ENCODE data around the gene PHF12.

PHF12 gene

DNA sequence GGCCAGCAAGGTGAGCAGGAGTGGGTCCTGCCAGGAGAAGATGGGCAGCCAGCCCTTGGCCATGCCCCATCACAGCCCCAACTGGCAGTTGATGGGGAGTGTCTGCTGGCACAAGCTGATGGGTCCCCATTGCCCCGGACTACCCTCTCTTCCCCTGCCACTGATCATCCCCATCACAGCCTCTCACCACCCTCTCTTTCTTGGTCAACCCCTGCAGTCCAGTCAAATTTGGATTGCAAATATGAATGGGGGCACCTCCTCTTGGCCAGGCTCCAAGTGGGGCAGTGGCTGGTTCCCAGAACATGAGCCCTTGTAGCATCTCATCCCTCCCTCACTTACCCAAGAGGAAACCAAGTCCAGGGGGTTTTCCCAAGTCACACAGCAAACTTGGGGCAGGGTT lies 37.2 kb upstream of the PHF12 start:
- Histone ChIP-seq H3K9ac (ENCODE audit: low read length in 2 of 2) (no peak overlapping the region), H3K4me1 (ENCODE audit: control insufficient read depth, insufficient read depth, low read length) (peaks cover 5% of the 10 kb centered on the region), H3K27ac (ENCODE audit: low read length) (no peak overlapping the region), H3K4me3 (ENCODE audit: low read length in 2 of 2) (no peak overlapping the region), H3K36me3 (ENCODE audit: control insufficient read depth in 2 of 2, insufficient read depth in 2 of 2, low read length in 2 of 2) (no peaks in the 10 kb centered on the region), H3K9me3 (ENCODE audit: control insufficient read depth in 2 of 2, low read length in 2 of 2) (no peaks in the 10 kb centered on the region), H3K27me3 (ENCODE audit: control insufficient read depth in 1 of 2, insufficient read depth in 2 of 2, low read length in 2 of 2) (peaks cover 5 to 11% of the 10 kb centered on the region in 2 donors)

- H3K27me3 ChIP-seq (ENCODE audit: control insufficient read depth in 1 of 2, insufficient read depth in 2 of 2, low read length in 2 of 2), result peaks cover 5 to 11% of the 10 kb centered on the region in 2 donors
- H3K4me1 ChIP-seq (ENCODE audit: control insufficient read depth, insufficient read depth, low read length), result peaks cover 5% of the 10 kb centered on the region
- no peak overlapping the region for H3K4me3 ChIP-seq (ENCODE audit: low read length in 2 of 2)
- H3K9ac ChIP-seq (ENCODE audit: low read length in 2 of 2), result no peak overlapping the region
- H3K36me3 ChIP-seq (ENCODE audit: control insufficient read depth in 2 of 2, insufficient read depth in 2 of 2, low read length in 2 of 2), result no peaks in the 10 kb centered on the region
- H3K9me3 ChIP-seq (ENCODE audit: control insufficient read depth in 2 of 2, low read length in 2 of 2), result no peaks in the 10 kb centered on the region
- no peak overlapping the region for H3K27ac ChIP-seq (ENCODE audit: low read length)
Measured at GRCh38 chr17:28986714-28987655, 35.7 kb upstream of the PHF12 start.

- peaks cover 5% of the 10 kb centered on the region for H3K4me1 ChIP-seq (ENCODE audit: control insufficient read depth, insufficient read depth, low read length)
- H3K9ac ChIP-seq (ENCODE audit: low read length in 2 of 2), result no peak overlapping the region
- H3K27me3 ChIP-seq (ENCODE audit: control insufficient read depth in 1 of 2, insufficient read depth in 2 of 2, low read length in 2 of 2), result peaks cover 5 to 11% of the 10 kb centered on the region in 2 donors
- no peak overlapping the region for H3K4me3 ChIP-seq (ENCODE audit: low read length in 2 of 2)
- no peak overlapping the region for H3K27ac ChIP-seq (ENCODE audit: low read length)
- no peaks in the 10 kb centered on the region for H3K9me3 ChIP-seq (ENCODE audit: control insufficient read depth in 2 of 2, low read length in 2 of 2)
- no peaks in the 10 kb centered on the region for H3K36me3 ChIP-seq (ENCODE audit: control insufficient read depth in 2 of 2, insufficient read depth in 2 of 2, low read length in 2 of 2)
Measured at GRCh38 chr17:28985950-28986713, 34.8 kb upstream of the PHF12 start.

DNA sequence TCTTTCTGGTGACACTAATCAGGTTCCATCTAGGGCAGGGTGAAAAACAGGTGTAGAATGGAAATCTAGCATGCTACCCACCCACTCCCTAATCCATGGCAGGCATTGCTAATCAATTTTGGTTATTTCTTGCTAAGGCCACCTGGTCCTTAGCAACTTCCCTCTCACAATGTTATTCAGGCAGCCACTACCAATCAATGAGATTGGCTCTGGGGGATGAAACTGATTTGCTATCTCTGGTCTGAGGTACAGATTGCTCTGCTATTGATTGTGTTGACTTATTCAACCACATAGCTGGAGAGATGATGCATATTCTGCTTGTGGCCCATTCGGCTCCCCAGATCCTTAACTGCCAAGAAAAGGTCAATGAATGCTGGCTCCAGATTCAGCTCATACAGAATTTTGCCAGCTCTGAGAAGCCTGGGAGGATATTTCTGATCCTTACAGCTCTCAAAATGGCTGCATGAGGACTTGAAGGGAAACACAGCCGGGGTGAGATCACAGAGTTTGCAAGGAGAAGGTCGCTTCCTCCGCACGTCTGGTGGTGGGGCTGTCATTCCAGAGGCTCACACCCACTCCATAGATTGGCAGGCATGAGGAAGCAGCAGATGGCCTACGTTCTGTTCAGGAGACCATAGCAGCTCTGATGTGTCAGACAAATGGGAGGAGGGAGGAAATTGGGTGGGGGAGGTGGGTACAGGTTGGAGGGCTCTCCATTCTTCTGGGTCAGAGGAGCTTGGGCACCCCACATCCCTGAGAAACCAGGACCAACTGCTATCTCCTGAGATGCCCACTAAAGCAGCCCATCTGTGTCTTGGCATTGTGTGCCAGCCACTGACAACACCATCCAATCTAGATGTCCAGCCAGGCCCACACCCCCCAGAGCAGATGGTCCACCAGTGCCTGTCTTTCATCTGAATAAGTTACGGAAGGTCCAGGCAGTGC lies 32.2 kb upstream of the PHF12 start:
- Histone ChIP-seq H3K27ac (ENCODE audit: low read length) (no peak overlapping the region), H3K36me3 (ENCODE audit: control insufficient read depth in 2 of 2, insufficient read depth in 2 of 2, low read length in 2 of 2) (no peaks in the 10 kb centered on the region)

DNA sequence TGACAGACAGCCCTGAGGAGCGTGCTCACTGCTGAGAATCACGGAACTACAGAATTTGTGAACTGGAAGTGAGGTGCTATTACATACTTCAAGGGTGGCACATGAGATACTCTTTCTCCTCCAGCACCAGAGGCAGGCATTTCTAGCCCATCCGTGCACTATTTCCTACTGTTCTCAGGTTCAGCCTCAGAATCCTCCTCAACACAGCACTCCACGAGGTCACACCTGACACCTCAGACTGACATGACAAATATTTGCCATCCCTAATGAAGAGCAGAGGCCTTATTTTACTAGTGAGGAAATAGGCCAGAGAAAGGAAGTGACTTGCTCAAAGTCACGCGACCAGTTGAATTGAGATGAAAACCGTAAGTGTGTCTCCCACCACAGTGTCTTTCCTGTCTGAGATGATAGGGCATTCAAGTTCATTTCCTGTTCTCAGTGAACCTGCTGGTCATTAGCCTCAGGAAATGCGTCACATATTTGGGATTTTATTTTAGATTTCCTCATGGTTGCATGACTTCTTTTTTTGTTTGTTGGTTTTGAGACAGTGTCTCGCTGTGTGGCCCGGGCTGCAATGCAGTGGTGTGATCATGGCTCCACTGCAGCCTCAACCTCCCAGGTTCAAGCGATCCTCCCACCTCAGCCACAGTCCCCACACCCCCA lies 30.9 kb upstream of the PHF12 start:
- H3K27me3 ChIP-seq (ENCODE audit: control insufficient read depth in 1 of 2, insufficient read depth in 2 of 2, low read length in 2 of 2), result peaks cover 5 to 6% of the 10 kb centered on the region in 2 donors
- H3K4me3 ChIP-seq (ENCODE audit: low read length in 2 of 2), result no peak overlapping the region
- H3K4me1 ChIP-seq (ENCODE audit: control insufficient read depth, insufficient read depth, low read length), result peaks cover 5% of the 10 kb centered on the region
- no peak overlapping the region for H3K9ac ChIP-seq (ENCODE audit: low read length in 2 of 2)
- no peaks in the 10 kb centered on the region for H3K9me3 ChIP-seq (ENCODE audit: control insufficient read depth in 2 of 2, low read length in 2 of 2)
- no peak overlapping the region for H3K27ac ChIP-seq (ENCODE audit: low read length)
- no peaks in the 10 kb centered on the region for H3K36me3 ChIP-seq (ENCODE audit: control insufficient read depth in 2 of 2, insufficient read depth in 2 of 2, low read length in 2 of 2)

More for the DNA sequence above, 32.2 kb upstream of the PHF12 start:
- H3K9ac ChIP-seq (ENCODE audit: low read length in 2 of 2), result no peak overlapping the region
- no peaks in the 10 kb centered on the region for H3K9me3 ChIP-seq (ENCODE audit: control insufficient read depth in 2 of 2, low read length in 2 of 2)
- H3K4me1 ChIP-seq (ENCODE audit: control insufficient read depth, insufficient read depth, low read length), result peaks cover 5% of the 10 kb centered on the region
- H3K27me3 ChIP-seq (ENCODE audit: control insufficient read depth in 1 of 2, insufficient read depth in 2 of 2, low read length in 2 of 2), result peaks cover 5 to 11% of the 10 kb centered on the region in 2 donors
- no peak overlapping the region for H3K4me3 ChIP-seq (ENCODE audit: low read length in 2 of 2)

DNA sequence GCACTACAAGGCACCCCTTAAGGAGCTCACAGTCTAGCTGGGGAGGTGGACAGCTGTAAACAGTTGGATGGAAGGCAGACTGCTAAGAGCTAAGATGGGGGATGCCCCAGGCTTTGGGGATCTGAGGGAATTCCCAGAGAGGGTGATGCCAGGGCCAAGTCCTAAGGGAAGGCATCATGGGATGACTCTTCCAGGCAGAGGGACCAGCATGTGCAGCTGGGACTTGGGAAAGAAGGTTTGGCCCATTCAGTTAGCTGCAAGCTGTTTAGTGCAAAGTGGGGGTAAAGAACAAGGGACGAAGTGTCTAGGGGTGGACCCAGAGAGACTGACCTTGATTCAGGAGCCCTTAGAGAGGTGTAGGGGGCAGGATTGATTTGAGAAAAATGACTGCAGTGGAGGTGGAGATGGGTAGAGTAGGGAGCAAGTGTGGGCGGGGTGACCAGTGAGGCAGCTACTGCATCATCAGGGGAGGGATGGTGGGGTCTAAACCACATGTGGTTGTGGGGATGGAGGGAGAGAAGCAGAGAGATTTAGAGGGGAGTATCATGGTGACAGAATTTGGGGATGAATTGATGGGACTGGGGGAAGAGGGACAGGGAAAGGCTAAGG lies 27.1 kb upstream of the PHF12 start:
- Histone ChIP-seq H3K27me3 (ENCODE audit: control insufficient read depth in 1 of 2, insufficient read depth in 2 of 2, low read length in 2 of 2) (no peaks in the 10 kb centered on the region), H3K9ac (ENCODE audit: low read length in 2 of 2) (no peak overlapping the region), H3K4me3 (ENCODE audit: low read length in 2 of 2) (no peak overlapping the region), H3K4me1 (ENCODE audit: control insufficient read depth, insufficient read depth, low read length) (peaks cover 1% of the 10 kb centered on the region), H3K27ac (ENCODE audit: low read length) (no peak overlapping the region), H3K9me3 (ENCODE audit: control insufficient read depth in 2 of 2, low read length in 2 of 2) (no peaks in the 10 kb centered on the region), H3K36me3 (ENCODE audit: control insufficient read depth in 2 of 2, insufficient read depth in 2 of 2, low read length in 2 of 2) (no peaks in the 10 kb centered on the region)

GRCh38 chr17:28977659-28978355 lies 26.5 kb upstream of the PHF12 start:
- no peak overlapping the region for H3K4me3 ChIP-seq (ENCODE audit: low read length in 2 of 2)
- H3K9me3 ChIP-seq (ENCODE audit: control insufficient read depth in 2 of 2, low read length in 2 of 2), result no peaks in the 10 kb centered on the region
- no peak overlapping the region for H3K27ac ChIP-seq (ENCODE audit: low read length)
- no peak overlapping the region for H3K9ac ChIP-seq (ENCODE audit: low read length in 2 of 2)
- H3K36me3 ChIP-seq (ENCODE audit: control insufficient read depth in 2 of 2, insufficient read depth in 2 of 2, low read length in 2 of 2), result no peaks in the 10 kb centered on the region
- H3K4me1 ChIP-seq (ENCODE audit: control insufficient read depth, insufficient read depth, low read length), result peaks cover 6% of the 10 kb centered on the region
- H3K27me3 ChIP-seq (ENCODE audit: control insufficient read depth in 1 of 2, insufficient read depth in 2 of 2, low read length in 2 of 2), result no peaks in the 10 kb centered on the region

DNA sequence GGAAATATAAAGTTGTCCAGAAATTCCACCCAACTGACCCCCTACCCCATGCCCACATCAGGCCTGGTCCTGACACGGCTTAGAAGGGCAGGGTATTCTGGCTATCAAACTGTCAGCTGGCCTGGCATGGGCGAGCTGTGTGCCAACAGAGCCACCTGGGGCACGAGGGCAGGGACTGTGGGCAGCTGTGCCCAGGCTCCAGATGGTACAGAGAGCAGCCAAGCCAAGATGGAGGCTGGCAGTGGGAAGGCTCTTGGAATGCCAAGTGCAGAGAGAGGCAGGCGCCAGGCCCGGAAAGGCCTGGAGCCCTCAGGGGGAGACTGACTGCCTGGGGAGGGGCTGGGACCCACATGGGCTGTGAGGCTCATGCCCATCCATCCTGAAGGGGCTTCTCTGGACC lies 24.3 kb upstream of the PHF12 start:
- no peaks in the 10 kb centered on the region for H3K36me3 ChIP-seq (ENCODE audit: control insufficient read depth in 2 of 2, insufficient read depth in 2 of 2, low read length in 2 of 2)
- H3K9me3 ChIP-seq (ENCODE audit: control insufficient read depth in 2 of 2, low read length in 2 of 2), result no peaks in the 10 kb centered on the region
- no peak overlapping the region for H3K9ac ChIP-seq (ENCODE audit: low read length in 2 of 2)
- H3K4me1 ChIP-seq (ENCODE audit: control insufficient read depth, insufficient read depth, low read length), result peaks cover 8% of the 10 kb centered on the region
- no peak overlapping the region for H3K4me3 ChIP-seq (ENCODE audit: low read length in 2 of 2)
- no peak overlapping the region for H3K27ac ChIP-seq (ENCODE audit: low read length)
- no peaks in the 10 kb centered on the region for H3K27me3 ChIP-seq (ENCODE audit: control insufficient read depth in 1 of 2, insufficient read depth in 2 of 2, low read length in 2 of 2)

DNA sequence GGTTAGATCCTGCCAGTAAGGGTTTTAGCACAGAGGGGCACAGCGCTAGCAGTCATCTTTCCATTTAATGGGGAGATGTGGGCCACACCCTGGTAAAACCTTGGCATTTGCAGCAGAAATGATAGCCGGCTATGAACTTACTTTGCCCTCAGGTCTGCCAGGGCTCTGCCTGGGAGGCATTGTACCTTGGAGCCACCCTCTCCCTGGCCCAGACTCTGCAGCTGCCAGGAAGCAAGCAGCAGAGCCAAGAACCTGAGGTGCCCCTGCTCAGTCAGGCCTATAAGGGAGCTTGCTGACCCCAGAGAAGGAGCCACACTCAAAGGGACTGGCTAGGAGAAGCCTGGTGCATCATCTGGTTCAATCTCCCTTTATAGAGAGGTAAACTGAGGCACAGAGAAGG lies 23.7 kb upstream of the PHF12 start:
- H3K9ac ChIP-seq (ENCODE audit: low read length in 2 of 2), result no peak overlapping the region
- no peak overlapping the region for H3K27ac ChIP-seq (ENCODE audit: low read length)
- no peaks in the 10 kb centered on the region for H3K27me3 ChIP-seq (ENCODE audit: control insufficient read depth in 1 of 2, insufficient read depth in 2 of 2, low read length in 2 of 2)
- H3K36me3 ChIP-seq (ENCODE audit: control insufficient read depth in 2 of 2, insufficient read depth in 2 of 2, low read length in 2 of 2), result no peaks in the 10 kb centered on the region
- H3K4me3 ChIP-seq (ENCODE audit: low read length in 2 of 2), result no peak overlapping the region
- peaks cover 12% of the 10 kb centered on the region for H3K4me1 ChIP-seq (ENCODE audit: control insufficient read depth, insufficient read depth, low read length)
- H3K9me3 ChIP-seq (ENCODE audit: control insufficient read depth in 2 of 2, low read length in 2 of 2), result no peaks in the 10 kb centered on the region
